Keratinocyte (primary cell): ENCODE measurements around the gene JAG2.

Experiments used
- CTCF ChIP-seq, 3 experiments: IDR thresholded peaks in 1 of 3; conservative IDR thresholded peaks in 1 of 3; optimal IDR thresholded peaks in 1 of 3; 2 replicates in 2 of 3; 3 replicates in 1 of 3; pipeline versions ENCODE3 to v1.5.1; 2011; ENCODE audit warnings: low read length in 3 of 3, mild to moderate bottlenecking in 3 of 3, moderate library complexity in 2 of 3, control low read depth in 1 of 3, inconsistent platforms in 1 of 3; ENCODE audit not compliant: insufficient read depth in 2 of 3; ENCODE audit errors: extremely low read depth in 1 of 3
- EZH2 ChIP-seq: IDR thresholded peaks from one replicate; pipeline ENCODE4 v1.6.1; 2012; ENCODE audit warnings: inconsistent platforms, mild to moderate bottlenecking, low read length, moderate library complexity

GRCh38 chr14:105187116-105187515 lies 18.5 kb upstream of the JAG2 start:
- no peak for TF ChIP-seq CTCF (optimal IDR thresholded peaks at IDR 0.05 in 1 of 3, IDR thresholded peaks at IDR 0.05 in 1 of 3, conservative IDR thresholded peaks at IDR 0.05 in 1 of 3; ENCODE audit: extremely low read depth in 1 of 3, insufficient read depth in 2 of 3, low read length in 3 of 3)
- no peak for TF ChIP-seq EZH2
